SU-DHL-6 (cell line): ENCODE data around the gene ZNF367.

Experiments used
- CTCF ChIP-seq: fragments of 200-600 bp; sonication (generic); IDR thresholded peaks from one replicate; pipeline ENCODE4 v1.5.1; 2017; ENCODE audit warnings: antibody characterized with exemption, mild to moderate bottlenecking, low read length, moderate library complexity; ENCODE audit not compliant: insufficient read depth, poor library complexity, severe bottlenecking
- EZH2phosphoT487 ChIP-seq: fragments of 200-600 bp; sonication (generic), shearing (Covaris generic); conservative IDR thresholded peaks from 2 replicates; pipeline ENCODE4 v1.6.1; 2018; ENCODE audit warnings: mild to moderate bottlenecking, antibody characterized with exemption, low read length, moderate library complexity, mixed read lengths

GRCh38 chr9:96382175-96382574, 36.0 kb downstream of the ZNF367 start:
- TF ChIP-seq CTCF, result no peak
- TF ChIP-seq EZH2phosphoT487, result no peak
